Epidermal melanocyte (primary cell): ENCODE measurements around the gene VAMP1.
"Not testable (repeated sequence)": the region's sequence is repeated elsewhere in the genome, so short reads cannot be mapped to it uniquely, and the experiment has no call there.

Experiments used
- DNase-seq: peaks from one replicate; pipeline ENCODE4 v3.0.0; 2011; ENCODE audit warnings: low spot score; ENCODE audit not compliant: insufficient read length

The VAMP1 gene

GRCh38 chr12:6469609-6470374 is 685 bp downstream of the VAMP1 start:
- DNase-seq = no peak

DNA sequence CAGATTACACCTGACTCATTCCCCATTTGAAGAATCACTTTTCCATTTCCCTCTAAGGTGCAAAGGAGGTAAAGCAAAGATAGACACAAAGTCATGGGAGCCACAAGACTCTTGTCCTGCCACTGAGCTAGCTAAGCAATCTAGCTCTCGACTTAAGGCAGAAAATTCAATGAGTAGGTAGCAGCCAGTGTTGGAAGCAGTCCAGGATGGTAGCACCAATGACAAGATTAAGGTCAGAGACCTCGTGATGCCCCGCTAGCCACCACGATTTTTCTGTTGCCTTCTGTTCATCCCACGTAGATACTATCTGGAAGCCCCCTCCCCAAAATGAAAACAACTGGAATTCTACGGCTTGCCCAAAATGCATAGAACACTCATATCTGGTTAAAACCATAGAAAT is 1.4 kb downstream of the VAMP1 start:
- DNase-seq = no peak

DNA sequence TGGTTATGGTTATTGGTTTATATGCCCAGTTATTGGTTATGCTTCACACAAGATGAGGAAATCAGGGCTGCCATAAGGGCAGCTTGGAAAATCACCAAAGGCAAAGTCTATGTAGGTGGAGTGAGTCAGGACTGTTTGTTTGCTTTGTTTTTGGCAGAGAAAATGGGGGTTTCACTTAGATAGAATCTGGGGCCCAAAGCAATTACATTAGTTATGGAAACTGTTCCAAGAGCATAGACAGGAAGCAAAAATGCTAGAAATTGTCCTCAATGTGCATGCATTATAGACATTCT is 2.2 kb downstream of the VAMP1 start:
- DNase-seq = no peak

GRCh38 chr12:6467571-6468282 is 2.8 kb downstream of the VAMP1 start:
- DNase-seq = not testable (repeated sequence)

- not testable (repeated sequence) for DNase-seq
Observed at GRCh38 chr12:6466751-6467150, 3.7 kb downstream of the VAMP1 start.

DNA sequence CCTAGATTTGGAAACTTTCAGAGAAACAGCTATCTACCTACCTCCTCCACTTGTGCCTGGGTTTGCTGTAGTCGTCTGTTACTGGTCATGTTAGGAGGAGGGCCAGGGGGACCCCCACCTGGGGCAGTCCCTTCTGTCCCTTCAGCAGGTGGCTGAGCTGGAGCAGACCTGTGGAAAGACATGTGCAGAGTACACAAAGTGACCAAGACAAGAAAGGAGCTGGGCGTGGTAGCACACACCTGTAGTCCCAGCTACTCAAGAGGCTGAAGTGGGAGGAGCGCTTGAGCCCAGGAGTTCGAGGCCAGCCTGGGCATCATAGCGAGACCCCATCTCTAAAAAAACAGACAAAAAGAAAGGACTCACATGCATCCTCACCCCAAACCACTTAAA is 4.3 kb downstream of the VAMP1 start:
- DNase-seq = no peak

GRCh38 chr12:6465467-6466183 is 4.9 kb downstream of the VAMP1 start:
- peak; percentile 83 for DNase-seq

DNA sequence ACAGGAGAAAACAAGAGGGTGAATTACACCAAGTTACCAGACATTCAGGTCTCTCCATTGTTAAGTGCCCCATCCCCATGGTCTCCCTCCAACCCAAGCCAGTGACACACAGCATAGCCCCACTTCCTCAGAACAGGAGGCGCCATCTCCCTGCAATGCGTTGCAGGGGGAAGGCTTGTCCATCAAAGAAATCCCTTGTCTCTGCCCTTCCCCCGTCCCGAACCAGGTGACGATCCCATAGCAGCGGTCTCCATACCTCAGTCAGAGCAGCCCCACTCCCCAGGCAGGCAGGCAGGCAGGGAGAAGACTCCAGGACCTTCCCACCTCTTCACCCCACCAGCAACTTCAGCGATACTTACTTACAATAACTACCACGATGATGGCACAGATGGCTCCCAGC is 5.9 kb downstream of the VAMP1 start:
- no peak for DNase-seq

GRCh38 chr12:6463858-6464257 is 6.6 kb downstream of the VAMP1 start:
- DNase-seq = no peak

DNA sequence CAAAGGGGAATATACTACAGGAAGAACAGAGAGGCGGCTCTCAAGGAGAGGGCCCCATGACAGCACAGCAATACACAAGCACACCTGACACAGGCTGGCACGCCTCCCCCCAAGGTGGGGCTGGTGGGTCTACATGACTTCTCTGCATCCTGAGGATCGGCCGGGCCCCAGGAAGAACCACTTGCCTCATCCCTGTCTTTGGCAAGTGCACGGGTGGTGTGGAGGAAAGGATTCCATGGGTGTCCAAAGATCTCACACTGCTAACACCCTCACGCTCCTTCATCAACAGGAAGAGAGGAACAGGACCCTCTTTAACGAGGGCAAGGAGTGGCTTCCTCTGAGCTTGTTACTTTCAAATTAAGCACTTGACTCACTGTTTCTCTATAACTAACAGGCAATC is 7.3 kb downstream of the VAMP1 start:
- no peak for DNase-seq

DNA sequence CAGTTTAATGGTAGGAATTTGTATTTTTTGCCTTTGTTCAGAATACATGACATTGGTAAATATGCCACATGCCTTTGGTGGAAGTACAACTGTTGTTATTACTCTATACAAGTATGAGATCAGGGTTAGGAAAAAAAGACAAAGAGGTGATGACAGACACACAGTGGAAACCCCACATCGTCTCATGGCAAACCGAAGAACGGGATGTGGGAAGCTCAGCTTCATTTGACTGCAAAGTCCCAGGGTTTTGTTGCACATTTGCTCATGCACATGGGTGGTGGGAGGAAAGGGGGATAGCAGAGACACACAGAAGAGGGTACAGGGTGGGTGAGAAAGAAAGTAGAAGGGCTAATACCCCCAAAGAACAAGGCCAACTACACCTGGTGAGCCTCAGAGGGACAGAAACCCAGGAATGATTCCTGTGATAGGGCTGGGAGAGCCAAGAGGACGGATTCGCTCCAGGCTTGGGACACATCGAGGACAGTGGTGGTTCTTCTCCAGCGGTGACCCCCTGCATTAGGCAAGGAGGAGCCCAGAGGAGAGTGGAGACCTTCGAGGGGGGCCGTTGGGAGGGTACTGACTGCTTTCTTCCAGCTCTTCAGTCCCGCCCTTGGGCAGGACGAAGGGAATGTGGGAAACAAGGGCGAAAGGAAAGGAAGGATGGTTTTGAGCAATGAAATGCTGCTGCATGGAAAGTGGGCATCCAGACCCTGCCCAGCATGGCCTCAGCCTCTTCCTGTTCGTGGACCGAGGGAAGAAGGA is 8.1 kb downstream of the VAMP1 start:
- DNase-seq = no peak

- DNase-seq = no peak
Observed at GRCh38 chr12:6461401-6462233, 8.9 kb downstream of the VAMP1 start.

- no peak for DNase-seq
Observed at GRCh38 chr12:6460751-6461371, 9.6 kb downstream of the VAMP1 start.

GRCh38 chr12:6459004-6459337 is 11.5 kb downstream of the VAMP1 start:
- no peak for DNase-seq

DNA sequence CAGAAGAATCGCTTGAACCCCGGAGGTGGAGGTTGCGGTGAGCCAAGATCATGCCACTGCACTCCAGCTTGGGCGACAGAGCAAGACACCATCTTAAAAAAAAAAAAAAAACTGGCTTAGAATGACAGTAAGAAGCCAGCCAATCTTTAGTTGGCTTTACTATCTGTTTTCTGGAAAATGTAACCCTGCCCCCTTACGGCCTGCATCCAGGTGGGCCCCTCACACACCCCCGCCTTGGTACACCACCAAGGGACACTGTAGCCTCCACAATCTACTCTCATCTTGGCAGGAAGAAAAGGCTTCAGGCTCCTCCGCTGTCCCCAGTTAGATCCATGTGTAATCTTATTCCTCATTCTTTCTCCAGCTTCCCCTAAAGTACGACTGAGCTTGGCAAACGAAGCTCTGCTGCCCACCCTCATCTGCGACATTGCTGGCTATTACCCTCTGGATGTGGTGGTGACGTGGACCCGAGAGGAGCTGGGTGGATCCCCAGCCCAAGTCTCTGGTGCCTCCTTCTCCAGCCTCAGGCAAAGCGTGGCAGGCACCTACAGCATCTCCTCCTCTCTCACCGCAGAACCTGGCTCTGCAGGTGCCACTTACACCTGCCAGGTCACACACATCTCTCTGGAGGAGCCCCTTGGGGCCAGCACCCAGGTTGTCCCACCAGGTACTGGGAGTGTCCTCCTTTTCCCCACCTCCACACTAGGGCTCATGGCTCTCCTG is 12.0 kb downstream of the VAMP1 start:
- DNase-seq = no peak

GRCh38 chr12:6457220-6457945 is 13.1 kb downstream of the VAMP1 start:
- no peak for DNase-seq

DNA sequence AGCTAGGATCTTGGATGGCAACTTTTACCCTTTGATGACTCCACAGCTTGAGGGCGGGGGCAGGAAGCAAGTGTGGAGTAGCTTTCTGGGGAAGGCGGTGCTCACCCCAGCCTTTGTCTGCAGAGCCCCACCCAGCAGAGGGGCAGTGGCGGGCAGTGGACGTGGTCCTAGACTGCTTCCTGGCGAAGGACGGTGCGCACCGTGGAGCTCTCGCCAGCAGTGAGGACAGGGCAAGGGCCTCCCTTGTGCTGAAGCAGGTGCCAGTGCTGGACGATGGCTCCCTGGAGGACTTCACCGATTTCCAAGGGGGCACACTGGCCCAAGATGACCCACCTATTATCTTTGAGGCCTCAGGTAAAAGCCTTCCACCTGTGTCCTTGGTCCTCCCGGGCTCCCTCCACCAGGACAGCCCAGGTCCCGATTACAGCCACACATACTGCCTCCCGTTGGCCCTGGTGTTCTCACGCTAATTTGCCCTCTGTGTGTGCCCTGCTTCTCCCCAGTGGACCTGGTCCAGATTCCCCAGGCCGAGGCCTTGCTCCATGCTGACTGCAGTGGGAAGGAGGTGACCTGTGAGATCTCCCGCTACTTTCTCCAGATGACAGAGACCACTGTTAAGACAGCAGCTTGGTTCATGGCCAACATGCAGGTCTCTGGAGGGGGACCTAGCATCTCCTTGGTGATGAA is 17.4 kb downstream of the VAMP1 start:
- DNase-seq = no peak

- DNase-seq = peak; percentile 20
Observed at GRCh38 chr12:6452245-6452943, 18.1 kb downstream of the VAMP1 start.
